ENCODE data around the gene GAS5.

DNA sequence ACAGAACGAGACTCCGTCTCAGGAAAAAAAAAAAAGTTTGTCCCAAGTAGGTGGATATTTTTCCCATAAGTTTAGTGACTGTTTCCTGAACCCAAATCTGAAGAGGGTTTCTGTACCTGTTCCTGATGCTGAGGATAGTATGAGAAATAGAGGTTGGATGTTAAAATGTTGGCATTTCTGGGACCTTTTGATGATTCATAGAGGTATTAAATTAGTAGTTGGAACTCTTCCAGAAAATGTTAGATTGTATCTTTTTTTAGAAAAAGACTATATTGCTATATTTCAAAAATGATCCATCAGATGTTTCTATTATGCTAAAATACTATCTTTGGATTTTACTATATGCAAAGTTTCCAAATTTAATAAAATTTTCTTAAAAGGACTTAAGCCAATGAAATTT lies 40.2 kb downstream of the GAS5 start:
- TF ChIP-seq EZH2 (IDR thresholded peaks at IDR 0.05; ENCODE audit: insufficient read depth, poor library complexity, severe bottlenecking) (no peak), EZH2phosphoT487 (IDR thresholded peaks at IDR 0.05; ENCODE audit: insufficient read depth, low read depth) (no peak)

Data from GM23248 (cell line).